Stimulated activated naive CD8-positive, alpha-beta T cell treated with anti-CD3 and anti-CD28 coated beads, Interleukin-15, Interleukin-2, amounts not matched to agents 100 ng/mL and 50 ng/mL, for 24 hours (primary cell): ENCODE results near the gene RAPGEF1.

ENCODE experiments used
- H3K27ac Mint-ChIP-seq: one replicate; pipeline ENCODE4 v1.8.0; 2021; ENCODE audit warnings: mild to moderate bottlenecking, mixed read lengths
- H3K27me3 Mint-ChIP-seq: one replicate; pipeline ENCODE4 v1.8.0; 2021; ENCODE audit warnings: mixed read lengths
- H3K36me3 Mint-ChIP-seq: one replicate; pipeline ENCODE4 v1.8.0; 2021; ENCODE audit warnings: low read depth, mixed read lengths
- H3K4me1 Mint-ChIP-seq: one replicate; pipeline ENCODE4 v1.8.0; 2021; ENCODE audit warnings: low read depth, mixed read lengths
- H3K4me3 Mint-ChIP-seq: one replicate; pipeline ENCODE4 v1.8.0; 2021; ENCODE audit warnings: mild to moderate bottlenecking, mixed read lengths
- H3K9me3 Mint-ChIP-seq: one replicate; pipeline ENCODE4 v1.8.0; 2021; ENCODE audit warnings: mixed read lengths

RAPGEF1 gene

GRCh38 chr9:131636593-131636992, 103.3 kb downstream of the RAPGEF1 start:
- H3K27ac Mint-ChIP-seq, result peak overlapping the region; percentile 80
- H3K4me3 Mint-ChIP-seq, result no peak overlapping the region
- H3K9me3 Mint-ChIP-seq, result no peaks in the 10 kb centered on the region
- H3K36me3 Mint-ChIP-seq, result peaks cover 51% of the 10 kb centered on the region
- H3K4me1 Mint-ChIP-seq, result peaks cover 48% of the 10 kb centered on the region
- H3K27me3 Mint-ChIP-seq, result no peaks in the 10 kb centered on the region

DNA sequence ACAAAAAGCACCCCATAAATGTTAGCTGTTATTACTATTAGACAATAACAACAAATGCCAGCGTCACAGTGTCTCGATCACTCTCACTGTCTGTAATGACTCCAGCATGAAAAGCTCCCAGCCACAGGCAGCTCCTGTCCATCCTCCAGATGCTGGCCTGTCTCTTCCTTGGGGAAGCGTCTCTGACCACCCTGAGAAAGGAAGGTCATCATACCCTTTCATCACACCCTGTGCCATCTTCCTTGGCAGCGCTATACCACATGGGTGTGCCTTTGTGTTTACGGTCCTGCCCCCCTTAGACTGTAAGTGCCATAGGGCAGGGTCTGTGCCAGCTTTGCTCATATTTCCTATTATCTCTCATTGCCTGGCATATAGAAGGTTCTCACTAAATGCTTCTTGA, 104.0 kb downstream of the RAPGEF1 start:
- Mint-ChIP-seq H3K27me3 (no peaks in the 10 kb centered on the region), H3K27ac (peak overlapping the region; percentile 80), H3K4me3 (no peak overlapping the region), H3K9me3 (no peaks in the 10 kb centered on the region), H3K4me1 (peaks cover 48% of the 10 kb centered on the region), H3K36me3 (peaks cover 54% of the 10 kb centered on the region)

GRCh38 chr9:131635285-131635684, 104.6 kb downstream of the RAPGEF1 start:
- Mint-ChIP-seq H3K4me1 (peaks cover 49% of the 10 kb centered on the region), H3K27me3 (no peaks in the 10 kb centered on the region), H3K27ac (peak overlapping the region; percentile 80), H3K9me3 (no peaks in the 10 kb centered on the region), H3K4me3 (no peak overlapping the region), H3K36me3 (peaks cover 60% of the 10 kb centered on the region)

DNA sequence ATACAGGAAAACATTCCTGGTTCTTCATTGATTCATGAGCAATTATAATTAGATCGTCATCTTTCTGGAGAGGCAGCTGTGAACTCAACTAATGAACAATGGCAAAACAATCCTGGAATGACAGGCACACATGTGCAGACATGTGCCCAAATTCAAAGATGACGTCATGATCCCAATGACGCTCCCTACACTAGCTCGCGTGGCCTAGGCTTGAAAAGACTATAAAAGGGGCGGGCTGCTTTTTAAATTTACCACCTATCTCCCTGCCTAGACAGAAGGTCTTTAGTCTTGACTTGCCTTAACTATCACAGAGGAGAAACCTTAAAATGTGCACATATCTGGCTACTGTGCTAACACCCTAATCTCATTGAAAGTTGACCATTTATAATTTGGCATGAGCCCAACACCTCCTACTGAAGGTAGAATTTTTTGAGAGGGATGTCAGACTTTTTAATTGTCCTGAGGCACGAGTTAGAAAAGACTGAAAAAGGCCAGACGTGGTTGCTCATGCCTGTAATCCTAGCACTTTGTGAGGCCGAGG, 106.3 kb downstream of the RAPGEF1 start:
- H3K9me3 Mint-ChIP-seq, result no peaks in the 10 kb centered on the region
- H3K36me3 Mint-ChIP-seq, result peaks cover 50% of the 10 kb centered on the region
- H3K27ac Mint-ChIP-seq, result no peak overlapping the region
- H3K4me1 Mint-ChIP-seq, result peaks cover 51% of the 10 kb centered on the region
- no peaks in the 10 kb centered on the region for H3K27me3 Mint-ChIP-seq
- H3K4me3 Mint-ChIP-seq, result no peak overlapping the region

- H3K27me3 Mint-ChIP-seq, result no peaks in the 10 kb centered on the region
- H3K4me3 Mint-ChIP-seq, result no peak overlapping the region
- H3K4me1 Mint-ChIP-seq, result peaks cover 57% of the 10 kb centered on the region
- H3K36me3 Mint-ChIP-seq, result peaks cover 47% of the 10 kb centered on the region
- H3K27ac Mint-ChIP-seq, result peak overlapping the region; percentile 81
- no peaks in the 10 kb centered on the region for H3K9me3 Mint-ChIP-seq
Measured at GRCh38 chr9:131631306-131631705, 108.6 kb downstream of the RAPGEF1 start.

GRCh38 chr9:131630205-131630831, 109.6 kb downstream of the RAPGEF1 start:
- H3K4me3 Mint-ChIP-seq, result peak overlapping the region; percentile 13
- peaks cover 51% of the 10 kb centered on the region for H3K4me1 Mint-ChIP-seq
- peak overlapping the region; percentile 81 for H3K27ac Mint-ChIP-seq
- H3K36me3 Mint-ChIP-seq, result peaks cover 52% of the 10 kb centered on the region
- no peaks in the 10 kb centered on the region for H3K9me3 Mint-ChIP-seq
- H3K27me3 Mint-ChIP-seq, result no peaks in the 10 kb centered on the region

DNA sequence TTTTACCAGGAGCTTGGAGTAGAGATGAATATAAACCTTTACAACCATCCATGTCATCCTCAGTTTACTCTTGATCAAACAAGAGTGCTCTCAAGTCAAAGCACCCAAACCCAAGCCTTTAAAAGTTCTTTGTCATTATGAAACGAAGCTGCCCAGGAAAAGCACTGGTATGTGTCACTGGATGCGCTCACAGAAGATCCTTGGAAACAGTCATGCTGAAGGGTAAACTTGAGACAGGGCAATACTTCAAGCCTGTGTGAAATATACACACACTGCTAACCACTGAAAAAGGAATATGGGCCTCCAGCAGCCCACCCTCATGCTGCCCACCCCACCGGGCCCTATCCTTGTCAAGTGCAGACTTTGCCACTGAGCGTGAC, 110.1 kb downstream of the RAPGEF1 start:
- H3K4me1 Mint-ChIP-seq, result peaks cover 48% of the 10 kb centered on the region
- H3K9me3 Mint-ChIP-seq, result no peaks in the 10 kb centered on the region
- H3K36me3 Mint-ChIP-seq, result peaks cover 54% of the 10 kb centered on the region
- peak overlapping the region; percentile 81 for H3K27ac Mint-ChIP-seq
- H3K27me3 Mint-ChIP-seq, result no peaks in the 10 kb centered on the region
- H3K4me3 Mint-ChIP-seq, result no peak overlapping the region

DNA sequence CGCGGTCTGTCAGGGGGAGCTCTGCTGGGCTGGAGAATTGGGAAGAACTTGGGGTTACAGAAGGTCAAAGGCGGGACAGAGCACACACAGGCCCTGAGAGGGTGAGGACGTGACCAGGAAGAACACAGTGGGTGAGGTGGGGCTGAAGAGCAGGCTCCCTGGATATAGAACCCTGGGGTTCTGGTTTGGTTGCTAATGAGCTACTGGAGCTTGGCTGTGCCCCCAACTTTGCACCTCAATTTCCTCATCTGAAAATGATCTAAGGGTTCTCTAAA, 110.7 kb downstream of the RAPGEF1 start:
- Mint-ChIP-seq H3K4me1 (peaks cover 45% of the 10 kb centered on the region), H3K9me3 (no peaks in the 10 kb centered on the region), H3K36me3 (peaks cover 55% of the 10 kb centered on the region), H3K4me3 (no peak overlapping the region), H3K27me3 (no peaks in the 10 kb centered on the region), H3K27ac (peak overlapping the region; percentile 15)

DNA sequence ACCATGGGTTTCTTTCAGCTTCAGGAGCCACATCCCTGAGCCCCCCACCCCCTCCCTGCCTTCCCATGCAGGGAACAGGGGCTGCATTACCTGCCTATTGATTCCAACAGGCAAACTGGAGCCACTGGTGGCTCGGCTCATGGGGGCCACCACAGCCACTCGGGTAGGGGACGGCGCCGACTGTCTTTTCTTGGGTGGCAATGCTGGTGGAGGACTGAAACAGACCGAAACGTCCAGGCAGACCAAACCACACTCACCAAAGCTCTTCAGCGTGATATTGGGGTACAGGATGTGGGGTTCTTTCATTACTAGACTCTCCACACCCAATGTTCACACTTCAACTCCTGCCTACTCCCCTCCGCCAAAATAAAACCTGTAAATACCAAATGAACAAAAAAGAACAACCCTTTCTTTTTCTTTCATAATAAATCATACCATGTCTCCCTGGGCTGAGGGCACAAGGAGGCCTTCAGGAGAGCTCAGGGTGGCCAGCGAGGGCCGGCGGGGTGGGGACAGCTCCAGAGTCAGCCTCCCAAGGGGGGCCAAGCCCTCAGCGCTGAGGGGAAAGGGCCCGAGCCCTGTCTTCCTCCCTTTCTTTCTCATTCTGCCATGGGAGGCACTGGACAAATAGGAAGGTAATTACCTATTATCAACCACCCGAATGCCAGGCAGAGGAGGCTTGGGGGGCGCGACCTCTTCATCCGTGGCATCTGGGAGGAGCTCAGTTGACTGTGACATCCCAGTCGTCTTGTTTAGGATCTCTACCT, 111.2 kb downstream of the RAPGEF1 start:
- H3K4me1 Mint-ChIP-seq, result peaks cover 45% of the 10 kb centered on the region
- H3K27ac Mint-ChIP-seq, result peak overlapping the region; percentile 29
- no peak overlapping the region for H3K4me3 Mint-ChIP-seq
- no peaks in the 10 kb centered on the region for H3K9me3 Mint-ChIP-seq
- no peaks in the 10 kb centered on the region for H3K27me3 Mint-ChIP-seq
- H3K36me3 Mint-ChIP-seq, result peaks cover 57% of the 10 kb centered on the region

- Mint-ChIP-seq H3K4me1 (peaks cover 41% of the 10 kb centered on the region), H3K4me3 (peak overlapping the region; percentile 13), H3K27ac (peak overlapping the region; percentile 82), H3K27me3 (no peaks in the 10 kb centered on the region), H3K9me3 (no peaks in the 10 kb centered on the region), H3K36me3 (peaks cover 58% of the 10 kb centered on the region)
Measured at GRCh38 chr9:131627648-131628458, 112.0 kb downstream of the RAPGEF1 start.

- Mint-ChIP-seq H3K9me3 (no peaks in the 10 kb centered on the region), H3K36me3 (peaks cover 59% of the 10 kb centered on the region), H3K27me3 (no peaks in the 10 kb centered on the region), H3K4me1 (peaks cover 39% of the 10 kb centered on the region), H3K4me3 (no peak overlapping the region), H3K27ac (peak overlapping the region; percentile 82)
Measured at GRCh38 chr9:131627326-131627647, 112.6 kb downstream of the RAPGEF1 start.

- H3K27ac Mint-ChIP-seq, result no peak overlapping the region
- no peaks in the 10 kb centered on the region for H3K27me3 Mint-ChIP-seq
- H3K4me3 Mint-ChIP-seq, result no peak overlapping the region
- peaks cover 62% of the 10 kb centered on the region for H3K36me3 Mint-ChIP-seq
- H3K9me3 Mint-ChIP-seq, result no peaks in the 10 kb centered on the region
- peaks cover 41% of the 10 kb centered on the region for H3K4me1 Mint-ChIP-seq
Measured at GRCh38 chr9:131625790-131626670, 113.8 kb downstream of the RAPGEF1 start.

GRCh38 chr9:131625508-131625787, 114.4 kb downstream of the RAPGEF1 start:
- Mint-ChIP-seq H3K36me3 (peaks cover 56% of the 10 kb centered on the region), H3K9me3 (no peaks in the 10 kb centered on the region), H3K27me3 (no peaks in the 10 kb centered on the region), H3K4me3 (no peak overlapping the region), H3K4me1 (peaks cover 35% of the 10 kb centered on the region), H3K27ac (peak overlapping the region; percentile 45)

GRCh38 chr9:131624636-131625507, 115.0 kb downstream of the RAPGEF1 start:
- peak overlapping the region; percentile 45 for H3K27ac Mint-ChIP-seq
- H3K9me3 Mint-ChIP-seq, result no peaks in the 10 kb centered on the region
- H3K4me3 Mint-ChIP-seq, result no peak overlapping the region
- H3K4me1 Mint-ChIP-seq, result peaks cover 29% of the 10 kb centered on the region
- H3K27me3 Mint-ChIP-seq, result no peaks in the 10 kb centered on the region
- H3K36me3 Mint-ChIP-seq, result peaks cover 54% of the 10 kb centered on the region
